ENCODE data around the gene VSTM2L. TPM values are rescaled to one million over a fixed set of nuclear protein-coding genes. Genes with fewer than 3 reads are reported as not detected.

The VSTM2L gene
- total RNA-seq, 2 experiments from 2014 or later = 0.17 TPM; not detected in 1

DNA sequence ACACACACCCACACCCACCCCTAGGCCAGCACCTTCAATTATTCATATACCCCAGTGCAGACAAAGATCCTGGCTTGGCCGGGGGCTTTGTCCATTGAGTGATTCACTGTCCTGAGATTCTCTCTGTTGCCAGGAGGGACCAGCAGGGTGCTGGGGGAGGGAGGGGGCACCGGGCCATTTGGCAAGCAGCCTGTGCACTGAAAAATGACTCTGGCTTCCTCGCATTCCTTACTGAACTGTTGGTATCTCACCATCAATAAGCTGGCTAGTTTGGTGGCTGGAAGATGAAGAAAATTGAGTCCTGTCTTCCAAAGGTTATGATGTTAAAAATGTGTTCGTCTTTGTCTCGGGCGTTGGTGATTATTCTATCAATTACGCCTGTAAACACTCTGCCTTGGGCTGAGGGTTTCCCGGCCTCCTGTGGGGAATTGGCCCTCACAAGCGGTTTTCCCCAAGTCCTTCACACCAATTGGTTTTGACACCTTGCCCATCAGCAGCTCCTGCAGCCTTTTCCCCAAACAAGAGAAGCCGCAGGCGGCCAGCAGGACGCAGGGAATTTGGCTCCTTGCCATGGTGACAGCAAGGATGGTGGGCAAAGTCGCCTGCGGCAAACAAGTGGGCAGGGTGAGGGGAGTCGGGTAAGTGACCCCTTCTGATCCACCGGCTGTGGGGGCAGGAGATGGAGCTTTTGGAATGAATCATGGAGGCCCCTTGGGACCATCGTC is 4.9 kb downstream of the VSTM2L start:
- H3K36me3 ChIP-seq (ENCODE audit: insufficient read depth, low read length) = no peaks in the 10 kb centered on the region
- DNase-seq (ENCODE audit: low spot score) = no peak
- no peak overlapping the region for H2AFZ ChIP-seq (ENCODE audit: low read length)
- H3K4me2 ChIP-seq (ENCODE audit: low read length) = no peak overlapping the region
- ChIA-PET POLR2A (no interaction called here), CTCF (ENCODE audit: unreplicated experiment) (no interaction called here)
- H3K27ac ChIP-seq (ENCODE audit: low read depth, low read length, poor library complexity, severe bottlenecking) = no peak overlapping the region
- intact Hi-C loops (cut with micrococcal nuclease; ENCODE audit: unreplicated experiment) = no loop called here
- no peaks in the 10 kb centered on the region for H4K20me1 ChIP-seq (ENCODE audit: insufficient read depth, low read length)
- TF ChIP-seq, protein P1, sequence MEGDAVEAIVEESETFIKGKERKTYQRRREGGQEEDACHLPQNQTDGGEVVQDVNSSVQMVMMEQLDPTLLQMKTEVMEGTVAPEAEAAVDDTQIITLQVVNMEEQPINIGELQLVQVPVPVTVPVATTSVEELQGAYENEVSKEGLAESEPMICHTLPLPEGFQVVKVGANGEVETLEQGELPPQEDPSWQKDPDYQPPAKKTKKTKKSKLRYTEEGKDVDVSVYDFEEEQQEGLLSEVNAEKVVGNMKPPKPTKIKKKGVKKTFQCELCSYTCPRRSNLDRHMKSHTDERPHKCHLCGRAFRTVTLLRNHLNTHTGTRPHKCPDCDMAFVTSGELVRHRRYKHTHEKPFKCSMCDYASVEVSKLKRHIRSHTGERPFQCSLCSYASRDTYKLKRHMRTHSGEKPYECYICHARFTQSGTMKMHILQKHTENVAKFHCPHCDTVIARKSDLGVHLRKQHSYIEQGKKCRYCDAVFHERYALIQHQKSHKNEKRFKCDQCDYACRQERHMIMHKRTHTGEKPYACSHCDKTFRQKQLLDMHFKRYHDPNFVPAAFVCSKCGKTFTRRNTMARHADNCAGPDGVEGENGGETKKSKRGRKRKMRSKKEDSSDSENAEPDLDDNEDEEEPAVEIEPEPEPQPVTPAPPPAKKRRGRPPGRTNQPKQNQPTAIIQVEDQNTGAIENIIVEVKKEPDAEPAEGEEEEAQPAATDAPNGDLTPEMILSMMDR (conservative IDR thresholded peaks at IDR 0.05; ENCODE audit: low read length) = no peak
- TF ChIP-seq EZH2phosphoT487 (IDR thresholded peaks at IDR 0.05; ENCODE audit: borderline replicate concordance, low read depth, low read length) = no peak
- H3K9me3 ChIP-seq (ENCODE audit: low read length) = no peaks in the 10 kb centered on the region
- H3K79me2 ChIP-seq (ENCODE audit: insufficient read depth, low read depth, low read length) = no peaks in the 10 kb centered on the region
- H3K4me1 ChIP-seq (ENCODE audit: insufficient read depth, low read length, poor library complexity, severe bottlenecking) = no peaks in the 10 kb centered on the region
- BruUV-seq (replicated peaks) = no TSS peak
- H3K9me2 ChIP-seq (ENCODE audit: insufficient read depth, low read length) = no peaks in the 10 kb centered on the region
- no peak overlapping the region for H3K4me3 ChIP-seq (ENCODE audit: low read depth, low read length, poor library complexity, severe bottlenecking)

DNA sequence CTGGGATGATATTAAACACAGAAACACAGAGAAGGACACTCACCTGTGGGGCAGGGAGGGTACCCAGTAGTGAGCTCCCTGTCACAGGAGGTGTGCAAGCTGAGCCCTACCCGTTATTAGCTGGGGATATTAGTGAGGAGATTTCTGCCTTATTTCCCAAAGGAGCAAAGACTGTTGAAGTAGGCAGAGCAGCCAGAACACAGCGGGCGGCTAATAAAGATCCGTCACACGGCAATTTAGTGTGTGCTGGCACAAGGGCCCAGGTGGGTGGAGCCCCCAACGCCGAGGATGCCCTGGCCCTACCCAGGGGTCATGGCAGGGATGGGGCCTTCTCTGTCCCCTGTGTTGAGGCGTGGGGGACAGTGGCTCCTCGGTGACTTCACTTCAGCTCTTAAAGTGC is 8.3 kb downstream of the VSTM2L start:
- no peak overlapping the region for H3K4me3 ChIP-seq (ENCODE audit: low read depth, low read length, poor library complexity, severe bottlenecking)
- H3K9me2 ChIP-seq (ENCODE audit: insufficient read depth, low read length) = no peaks in the 10 kb centered on the region
- no peaks in the 10 kb centered on the region for H3K79me2 ChIP-seq (ENCODE audit: insufficient read depth, low read depth, low read length)
- no peak for DNase-seq (ENCODE audit: low spot score)
- ChIA-PET POLR2A (interaction anchor here (0.7 kb wide), 1 partner anchor 57 kb away, joined by 6 read pairs; no protein-coding TSS in a partner anchor), CTCF (ENCODE audit: unreplicated experiment) (no interaction called here)
- TF ChIP-seq EZH2phosphoT487 (IDR thresholded peaks at IDR 0.05; ENCODE audit: borderline replicate concordance, low read depth, low read length) = no peak
- TF ChIP-seq, protein P1 (conservative IDR thresholded peaks at IDR 0.05; ENCODE audit: low read length) = no peak
- H2AFZ ChIP-seq (ENCODE audit: low read length) = no peak overlapping the region
- H4K20me1 ChIP-seq (ENCODE audit: insufficient read depth, low read length) = no peaks in the 10 kb centered on the region
- intact Hi-C loops (cut with micrococcal nuclease; ENCODE audit: unreplicated experiment) = no loop called here
- no peak overlapping the region for H3K27ac ChIP-seq (ENCODE audit: low read depth, low read length, poor library complexity, severe bottlenecking)
- no peaks in the 10 kb centered on the region for H3K9me3 ChIP-seq (ENCODE audit: low read length)
- H3K4me2 ChIP-seq (ENCODE audit: low read length) = no peak overlapping the region
- peaks cover 9% of the 10 kb centered on the region for H3K4me1 ChIP-seq (ENCODE audit: insufficient read depth, low read length, poor library complexity, severe bottlenecking)
- no peaks in the 10 kb centered on the region for H3K36me3 ChIP-seq (ENCODE audit: insufficient read depth, low read length)
- no TSS peak for BruUV-seq (replicated peaks)

DNA sequence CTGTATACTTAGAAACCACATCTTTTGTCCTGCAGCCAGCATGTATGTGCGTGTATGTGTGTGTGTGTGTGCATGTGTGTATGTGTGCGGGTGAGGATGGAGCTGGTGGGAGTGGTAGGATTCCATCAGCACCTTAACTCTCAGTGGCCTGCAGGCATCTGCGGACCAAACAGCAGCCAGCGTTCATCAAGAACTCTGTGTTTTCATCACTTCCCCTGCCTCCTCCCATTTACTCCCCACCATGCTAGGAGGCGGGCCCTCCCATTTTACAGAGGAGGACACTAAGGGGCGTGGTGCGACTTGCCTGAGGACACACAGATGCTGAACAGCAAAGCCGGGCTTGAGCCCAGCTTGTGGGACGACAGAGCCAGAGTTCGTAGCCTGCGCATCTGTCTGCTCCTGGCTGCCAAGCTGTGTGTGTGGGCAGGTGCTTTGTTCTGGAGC is 8.9 kb downstream of the VSTM2L start:
- no peaks in the 10 kb centered on the region for H4K20me1 ChIP-seq (ENCODE audit: insufficient read depth, low read length)
- intact Hi-C loops (cut with micrococcal nuclease; ENCODE audit: unreplicated experiment) = no loop called here
- H3K9me2 ChIP-seq (ENCODE audit: insufficient read depth, low read length) = no peaks in the 10 kb centered on the region
- H3K36me3 ChIP-seq (ENCODE audit: insufficient read depth, low read length) = no peaks in the 10 kb centered on the region
- H2AFZ ChIP-seq (ENCODE audit: low read length) = no peak overlapping the region
- TF ChIP-seq, protein P1 (conservative IDR thresholded peaks at IDR 0.05; ENCODE audit: low read length) = no peak
- TF ChIP-seq EZH2phosphoT487 (IDR thresholded peaks at IDR 0.05; ENCODE audit: borderline replicate concordance, low read depth, low read length) = no peak
- no peak overlapping the region for H3K27ac ChIP-seq (ENCODE audit: low read depth, low read length, poor library complexity, severe bottlenecking)
- no TSS peak for BruUV-seq (replicated peaks)
- no peak for DNase-seq (ENCODE audit: low spot score)
- H3K79me2 ChIP-seq (ENCODE audit: insufficient read depth, low read depth, low read length) = no peaks in the 10 kb centered on the region
- H3K4me2 ChIP-seq (ENCODE audit: low read length) = no peak overlapping the region
- ChIA-PET CTCF (ENCODE audit: unreplicated experiment) (no interaction called here), POLR2A (interaction anchor here (0.7 kb wide), 1 partner anchor 56 kb away, joined by 6 read pairs; no protein-coding TSS in a partner anchor)
- H3K4me1 ChIP-seq (ENCODE audit: insufficient read depth, low read length, poor library complexity, severe bottlenecking) = peaks cover 9% of the 10 kb centered on the region
- no peaks in the 10 kb centered on the region for H3K9me3 ChIP-seq (ENCODE audit: low read length)
- no peak overlapping the region for H3K4me3 ChIP-seq (ENCODE audit: low read depth, low read length, poor library complexity, severe bottlenecking)

Data from OCI-LY7 (cell line).